SU-DHL-6 (cell line): Measurements from ENCODE around the gene C1GALT1C1L.
"Not testable (repeated sequence)": the region's sequence is repeated elsewhere in the genome, so short reads cannot be mapped to it uniquely, and the experiment has no call there.

ENCODE experiments used
- H2AFZ ChIP-seq: fragments of 200-600 bp; sonication (generic); 2 replicates; pipeline ENCODE4 v1.6.1; 2014; ENCODE audit warnings: low read depth, mild to moderate bottlenecking, moderate library complexity, mixed read lengths, antibody characterized with exemption, low read length; ENCODE audit not compliant: severe bottlenecking
- H3F3A ChIP-seq: fragments of 200-600 bp; shearing (Covaris generic); 2 replicates; pipeline ENCODE4 v1.6.0; 2016; ENCODE audit warnings: antibody characterized with exemption, mild to moderate bottlenecking; ENCODE audit not compliant: insufficient read depth
- H3K27ac ChIP-seq: fragments of 200-600 bp; sonication (generic); 2 replicates; pipeline ENCODE4 v1.5.1; 2016; ENCODE audit warnings: low read depth, mild to moderate bottlenecking, low read length, moderate library complexity, mixed read lengths
- H3K27me3 ChIP-seq: fragments of 200-600 bp; sonication (generic), shearing (Covaris generic); 2 replicates; pipeline ENCODE4 v1.6.0; 2014; ENCODE audit warnings: mild to moderate bottlenecking, low read length
- H3K36me3 ChIP-seq: fragments of 200-600 bp; sonication (generic); 2 replicates; pipeline ENCODE4 v1.6.1; 2014; ENCODE audit warnings: mild to moderate bottlenecking, low read length, mixed read lengths
- H3K4me2 ChIP-seq: fragments of 300-600, 200-600 bp; shearing (Covaris generic), sonication (generic); 2 replicates; pipeline ENCODE4 v1.6.0; 2014; ENCODE audit warnings: low read length, low read depth, mild to moderate bottlenecking; ENCODE audit not compliant: poor library complexity, severe bottlenecking
- H3K4me3 ChIP-seq: fragments of 200-600 bp; sonication (generic); 2 replicates; pipeline ENCODE4 v1.5.1; 2014; ENCODE audit warnings: antibody characterized with exemption, low read length, mild to moderate bottlenecking, mixed read lengths; ENCODE audit not compliant: insufficient read depth, poor library complexity, severe bottlenecking
- H3K79me2 ChIP-seq: fragments of 200-600 bp; sonication (generic); 2 replicates; pipeline ENCODE4 v1.6.1; 2014; ENCODE audit warnings: mild to moderate bottlenecking, low read length, moderate library complexity; ENCODE audit not compliant: insufficient read depth
- H3K9ac ChIP-seq: fragments of 200-600 bp; sonication (generic); 2 replicates; pipeline ENCODE4 v1.7.0; 2014; ENCODE audit warnings: mild to moderate bottlenecking, low read length
- H3K9me2 ChIP-seq: fragments of 200-600 bp; sonication (generic); replicated peaks from 2 replicates; pipeline ENCODE4 v1.6.1; 2014; ENCODE audit warnings: low read length; ENCODE audit not compliant: insufficient read depth
- H3K9me3 ChIP-seq: fragments of 200-600 bp; sonication (generic); 2 replicates; pipeline ENCODE4 v1.6.1; 2014; ENCODE audit warnings: low read length, mixed read lengths; ENCODE audit not compliant: insufficient read depth
- H4K20me1 ChIP-seq: fragments of 200-600 bp; sonication (generic); 2 replicates; pipeline ENCODE4 v1.6.1; 2014; ENCODE audit warnings: low read depth, mild to moderate bottlenecking, antibody characterized with exemption, low read length, moderate library complexity, mixed read lengths
- EZH2phosphoT487 ChIP-seq: fragments of 200-600 bp; sonication (generic), shearing (Covaris generic); conservative IDR thresholded peaks from 2 replicates; pipeline ENCODE4 v1.6.1; 2018; ENCODE audit warnings: mild to moderate bottlenecking, antibody characterized with exemption, low read length, moderate library complexity, mixed read lengths
- TF ChIP-seq, protein P1 (sequence below): fragments of 200-600 bp; sonication (generic); IDR thresholded peaks from one replicate; pipeline ENCODE4 v1.5.1; 2017; ENCODE audit warnings: antibody characterized with exemption, mild to moderate bottlenecking, low read length, moderate library complexity; ENCODE audit not compliant: insufficient read depth, poor library complexity, severe bottlenecking

Gene C1GALT1C1L

DNA sequence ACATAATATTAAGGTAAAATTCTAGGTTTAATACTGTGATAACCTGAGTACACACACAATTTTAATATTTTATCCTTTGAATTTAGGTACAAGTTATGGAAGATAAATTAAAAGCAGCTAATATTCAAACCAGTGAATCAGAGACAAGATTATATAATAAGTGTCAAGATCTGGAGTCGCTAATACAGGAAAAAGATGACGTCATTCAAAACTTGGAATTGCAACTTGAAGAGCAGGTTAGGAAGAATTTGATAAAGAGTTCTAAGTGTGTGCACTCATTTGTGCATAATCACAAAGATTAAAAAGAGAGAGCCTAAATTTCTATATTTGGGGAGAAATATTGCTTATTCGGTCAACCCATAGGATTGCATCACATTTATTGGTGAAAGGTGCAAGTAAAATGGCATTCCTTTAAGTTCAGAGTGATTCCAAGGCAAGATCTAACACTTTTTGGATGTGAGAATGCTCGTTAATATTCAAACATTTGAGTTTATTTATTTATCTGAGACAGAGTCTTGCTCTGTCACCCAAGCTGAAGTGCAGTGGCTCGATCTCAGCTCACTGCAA lies 16.3 kb upstream of the C1GALT1C1L start:
- H3K4me3 ChIP-seq = no peak overlapping the region
- H3K9me3 ChIP-seq = no peaks in the 10 kb centered on the region
- no peak overlapping the region for H2AFZ ChIP-seq
- no peaks in the 10 kb centered on the region for H3K36me3 ChIP-seq
- H3F3A ChIP-seq = no peaks in the 10 kb centered on the region
- H3K9ac ChIP-seq = no peak overlapping the region
- no peaks in the 10 kb centered on the region for H3K9me2 ChIP-seq
- H3K4me2 ChIP-seq = no peak overlapping the region
- no peaks in the 10 kb centered on the region for H4K20me1 ChIP-seq
- no peaks in the 10 kb centered on the region for H3K27me3 ChIP-seq
- H3K27ac ChIP-seq = no peak overlapping the region
- H3K79me2 ChIP-seq = no peaks in the 10 kb centered on the region
- no peak for TF ChIP-seq EZH2phosphoT487
- TF ChIP-seq, protein P1, sequence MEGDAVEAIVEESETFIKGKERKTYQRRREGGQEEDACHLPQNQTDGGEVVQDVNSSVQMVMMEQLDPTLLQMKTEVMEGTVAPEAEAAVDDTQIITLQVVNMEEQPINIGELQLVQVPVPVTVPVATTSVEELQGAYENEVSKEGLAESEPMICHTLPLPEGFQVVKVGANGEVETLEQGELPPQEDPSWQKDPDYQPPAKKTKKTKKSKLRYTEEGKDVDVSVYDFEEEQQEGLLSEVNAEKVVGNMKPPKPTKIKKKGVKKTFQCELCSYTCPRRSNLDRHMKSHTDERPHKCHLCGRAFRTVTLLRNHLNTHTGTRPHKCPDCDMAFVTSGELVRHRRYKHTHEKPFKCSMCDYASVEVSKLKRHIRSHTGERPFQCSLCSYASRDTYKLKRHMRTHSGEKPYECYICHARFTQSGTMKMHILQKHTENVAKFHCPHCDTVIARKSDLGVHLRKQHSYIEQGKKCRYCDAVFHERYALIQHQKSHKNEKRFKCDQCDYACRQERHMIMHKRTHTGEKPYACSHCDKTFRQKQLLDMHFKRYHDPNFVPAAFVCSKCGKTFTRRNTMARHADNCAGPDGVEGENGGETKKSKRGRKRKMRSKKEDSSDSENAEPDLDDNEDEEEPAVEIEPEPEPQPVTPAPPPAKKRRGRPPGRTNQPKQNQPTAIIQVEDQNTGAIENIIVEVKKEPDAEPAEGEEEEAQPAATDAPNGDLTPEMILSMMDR = no peak

DNA sequence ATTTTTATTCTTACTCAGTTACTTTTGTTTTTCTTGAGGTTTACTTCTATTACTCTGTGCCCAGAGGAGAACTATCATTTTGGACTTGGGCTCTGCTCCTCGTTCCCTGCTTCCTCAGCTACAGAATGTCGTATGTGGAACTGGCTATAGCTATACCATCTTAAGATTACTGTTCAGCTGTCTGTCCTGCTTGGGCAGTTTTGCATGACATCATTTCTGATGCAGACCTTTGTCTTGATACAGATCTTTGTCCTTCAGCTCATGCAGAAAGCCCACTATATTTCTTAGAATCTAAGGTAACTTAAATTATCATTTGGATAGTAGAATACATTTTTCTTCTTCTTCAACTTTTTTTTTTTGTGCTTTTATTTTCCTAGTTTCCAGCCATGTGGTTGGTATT lies 13.8 kb upstream of the C1GALT1C1L start:
- H3F3A ChIP-seq = no peaks in the 10 kb centered on the region
- no peaks in the 10 kb centered on the region for H3K9me2 ChIP-seq
- H3K9ac ChIP-seq = no peak overlapping the region
- no peaks in the 10 kb centered on the region for H3K27me3 ChIP-seq
- H2AFZ ChIP-seq = no peak overlapping the region
- TF ChIP-seq EZH2phosphoT487 = no peak
- TF ChIP-seq, protein P1 = no peak
- no peak overlapping the region for H3K4me3 ChIP-seq
- no peaks in the 10 kb centered on the region for H3K9me3 ChIP-seq
- H3K36me3 ChIP-seq = no peaks in the 10 kb centered on the region
- H3K27ac ChIP-seq = no peak overlapping the region
- H3K79me2 ChIP-seq = no peaks in the 10 kb centered on the region
- no peak overlapping the region for H3K4me2 ChIP-seq
- H4K20me1 ChIP-seq = no peaks in the 10 kb centered on the region

DNA sequence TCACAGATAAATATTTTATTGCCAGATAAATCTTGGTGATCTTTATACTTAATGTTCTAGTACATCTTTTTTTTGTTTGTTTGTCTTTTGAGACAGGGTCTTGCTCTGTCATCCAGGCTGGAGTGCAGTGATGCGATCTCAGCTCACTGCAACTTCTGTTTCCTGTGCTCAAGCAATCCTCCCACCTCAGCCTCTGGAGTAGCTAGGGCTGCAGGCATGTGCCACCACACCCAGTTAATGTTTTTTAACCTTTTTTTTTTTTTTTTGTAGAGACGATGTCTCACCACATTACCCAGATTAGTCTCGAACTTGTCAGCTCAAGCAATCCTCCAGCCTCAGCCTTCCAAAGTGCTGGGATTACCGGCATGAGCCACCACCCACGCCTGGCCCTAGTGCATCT lies 9.1 kb upstream of the C1GALT1C1L start:
- no peak for TF ChIP-seq EZH2phosphoT487
- TF ChIP-seq, protein P1 = no peak
- Histone ChIP-seq H3F3A (no peaks in the 10 kb centered on the region), H3K9ac (no peak overlapping the region)

DNA sequence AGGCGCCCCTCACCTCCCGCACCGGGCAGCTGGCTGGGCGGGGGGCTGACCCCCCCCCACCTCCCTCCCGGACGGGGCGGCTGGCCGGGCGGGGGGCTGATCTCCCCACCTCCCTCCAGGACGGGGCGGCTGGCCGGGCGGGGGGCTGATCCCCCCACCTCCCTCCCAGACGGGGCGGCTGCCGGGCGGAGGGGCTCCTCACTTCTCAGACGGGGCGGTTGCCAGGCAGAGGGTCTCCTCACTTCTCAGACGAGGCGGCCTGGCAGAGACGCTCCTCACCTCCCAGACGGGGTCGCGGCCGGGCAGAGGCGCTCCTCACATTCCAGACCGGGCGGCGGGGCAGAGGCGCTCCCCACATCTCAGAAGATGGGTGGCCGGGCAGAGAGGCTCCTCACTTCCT lies 1.6 kb upstream of the C1GALT1C1L start:
- H3K4me3 ChIP-seq, H3K27ac ChIP-seq, H3K9me3 ChIP-seq, H3K9ac ChIP-seq, H3K36me3 ChIP-seq, H3K4me2 ChIP-seq, H3K27me3 ChIP-seq, H2AFZ ChIP-seq, H3K9me2 ChIP-seq, H4K20me1 ChIP-seq, H3F3A ChIP-seq, H3K79me2 ChIP-seq: not testable (repeated sequence)

More for the DNA sequence above, 9.1 kb upstream of the C1GALT1C1L start:
- Histone ChIP-seq H3K4me2 (no peak overlapping the region), H3K9me3 (no peaks in the 10 kb centered on the region), H3K36me3 (no peaks in the 10 kb centered on the region), H2AFZ (no peak overlapping the region), H3K27me3 (no peaks in the 10 kb centered on the region), H3K27ac (no peak overlapping the region), H3K4me3 (no peak overlapping the region), H3K9me2 (no peaks in the 10 kb centered on the region), H4K20me1 (no peaks in the 10 kb centered on the region), H3K79me2 (no peaks in the 10 kb centered on the region)
